ENCODE results near the gene ILDR1. TPM values are rescaled to one million over a fixed set of nuclear protein-coding genes. Genes with fewer than 3 reads are reported as not detected.
A peak's percentile ranks its signal among the peaks of the same experiment; 100 is the strongest.

Gene ILDR1
- total and polyA plus RNA-seq, 10 of the 15 experiments (the other 5 are each of a cell fraction or from before 2014, with no cell fraction given): 1.3 to 12.0 (median 7.0) TPM

GRCh38 chr3:122014741-122015140 lies 7.3 kb downstream of the ILDR1 start (continued):
- TF ChIP-seq BACH1 (IDR thresholded peaks at IDR 0.05; ENCODE audit: borderline replicate concordance) (no peak; the same call in 1 of the 2 replicates), MTA2 (IDR thresholded peaks at IDR 0.05; ENCODE audit: low read depth) (peak; percentile 69; the same call in 1 of the 2 replicates), RAD21 (IDR thresholded peaks at IDR 0.05; ENCODE audit: insufficient read depth, low read depth, low read length) (no peak), E4F1 (IDR thresholded peaks at IDR 0.05; ENCODE audit: borderline replicate concordance, partially characterized antibody) (no peak), BCL11A (IDR thresholded peaks at IDR 0.05; ENCODE audit: low read depth, low read length) (peak; percentile 80; the same call in 1 of the 2 replicates), STAT1 (conservative IDR thresholded peaks at IDR 0.05) (no peak), MTA3 (IDR thresholded peaks at IDR 0.05; ENCODE audit: borderline replicate concordance, low read length) (peak; percentile 44; the same call in 1 of the 2 replicates), EGR1 (IDR thresholded peaks at IDR 0.05; ENCODE audit: borderline replicate concordance in 1 of 2, low read depth in 2 of 2, low read length in 2 of 2) (no peak), RBBP5 (conservative IDR thresholded peaks at IDR 0.05) (no peak), ZBED1 (IDR thresholded peaks at IDR 0.05; ENCODE audit: borderline replicate concordance) (0 out of 2 replicates have a peak, but pooled peaks have one; percentile 57), JUNB (IDR thresholded peaks at IDR 0.05) (peak; percentile 85), ZSCAN29 (IDR thresholded peaks at IDR 0.05) (no peak), CREB1 (IDR thresholded peaks at IDR 0.05; ENCODE audit: low read depth) (peak; percentile 69), EED (IDR thresholded peaks at IDR 0.05; ENCODE audit: low read depth) (peak; percentile 58; the same call in 1 of the 2 replicates), YY1 (IDR thresholded peaks at IDR 0.05; ENCODE audit: low read depth, low read length) (no peak), NR2C1 (IDR thresholded peaks at IDR 0.05) (no peak), CREM (IDR thresholded peaks at IDR 0.05; ENCODE audit: low read depth) (peak; percentile 75), NFXL1 (IDR thresholded peaks at IDR 0.05; ENCODE audit: borderline replicate concordance) (no peak), JUND (IDR thresholded peaks at IDR 0.05; ENCODE audit: low read depth, low read length) (peak; percentile 51; the same call in 1 of the 2 replicates), KDM1A (IDR thresholded peaks at IDR 0.05; ENCODE audit: borderline replicate concordance) (no peak), PRDM15 (CRISPR knock-in tag; IDR thresholded peaks at IDR 0.05) (no peak), DPF2 (IDR thresholded peaks at IDR 0.05) (peak; percentile 70; the same call in 1 of the 2 replicates), SREBF2 (IDR thresholded peaks at IDR 0.05; ENCODE audit: low read length) (no peak), NR2F1 (conservative IDR thresholded peaks at IDR 0.05) (peak; percentile 92)
- TF ChIP-seq, protein P1, sequence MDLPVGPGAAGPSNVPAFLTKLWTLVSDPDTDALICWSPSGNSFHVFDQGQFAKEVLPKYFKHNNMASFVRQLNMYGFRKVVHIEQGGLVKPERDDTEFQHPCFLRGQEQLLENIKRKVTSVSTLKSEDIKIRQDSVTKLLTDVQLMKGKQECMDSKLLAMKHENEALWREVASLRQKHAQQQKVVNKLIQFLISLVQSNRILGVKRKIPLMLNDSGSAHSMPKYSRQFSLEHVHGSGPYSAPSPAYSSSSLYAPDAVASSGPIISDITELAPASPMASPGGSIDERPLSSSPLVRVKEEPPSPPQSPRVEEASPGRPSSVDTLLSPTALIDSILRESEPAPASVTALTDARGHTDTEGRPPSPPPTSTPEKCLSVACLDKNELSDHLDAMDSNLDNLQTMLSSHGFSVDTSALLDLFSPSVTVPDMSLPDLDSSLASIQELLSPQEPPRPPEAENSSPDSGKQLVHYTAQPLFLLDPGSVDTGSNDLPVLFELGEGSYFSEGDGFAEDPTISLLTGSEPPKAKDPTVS (IDR thresholded peaks at IDR 0.05; ENCODE audit: low read depth, low read length): no peak
- TF ChIP-seq, protein P2, sequence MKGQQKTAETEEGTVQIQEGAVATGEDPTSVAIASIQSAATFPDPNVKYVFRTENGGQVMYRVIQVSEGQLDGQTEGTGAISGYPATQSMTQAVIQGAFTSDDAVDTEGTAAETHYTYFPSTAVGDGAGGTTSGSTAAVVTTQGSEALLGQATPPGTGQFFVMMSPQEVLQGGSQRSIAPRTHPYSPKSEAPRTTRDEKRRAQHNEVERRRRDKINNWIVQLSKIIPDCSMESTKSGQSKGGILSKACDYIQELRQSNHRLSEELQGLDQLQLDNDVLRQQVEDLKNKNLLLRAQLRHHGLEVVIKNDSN (IDR thresholded peaks at IDR 0.05; ENCODE audit: borderline replicate concordance, extremely low read length, insufficient read depth, low read depth, low read length): no peak
